ENCODE measurements around the gene TDRD10. TPM values are rescaled to one million over a fixed set of nuclear protein-coding genes. Genes with fewer than 3 reads are reported as not detected.

TDRD10 gene
- total RNA-seq, 1 donor from 2014 or later: 1.0 TPM

DNA sequence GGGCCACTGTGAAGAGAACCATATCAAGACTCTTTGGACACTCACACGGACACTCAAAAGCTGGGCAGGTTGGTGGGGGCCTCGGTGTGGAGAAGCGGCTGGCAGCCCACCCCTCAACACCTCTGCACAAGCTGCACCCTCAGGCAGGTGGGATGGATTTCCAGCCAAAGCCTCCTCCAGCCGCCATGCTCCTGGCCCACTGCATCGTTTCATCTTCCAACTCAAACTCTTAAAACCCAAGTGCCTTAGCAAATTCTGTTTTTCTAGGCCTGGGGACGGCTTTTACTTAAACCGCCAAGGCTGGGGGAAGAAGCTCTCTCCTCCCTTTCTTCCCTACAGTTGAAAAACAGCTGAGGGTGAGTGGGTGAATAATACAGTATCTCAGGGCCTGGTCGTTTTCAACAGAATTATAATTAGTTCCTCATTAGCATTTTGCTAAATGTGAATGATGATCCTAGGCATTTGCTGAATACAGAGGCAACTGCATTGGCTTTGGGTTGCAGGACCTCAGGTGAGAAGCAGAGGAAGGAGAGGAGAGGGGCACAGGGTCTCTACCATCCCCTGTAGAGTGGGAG, 36.3 kb upstream of the TDRD10 start:
- Histone ChIP-seq H3K36me3 (ENCODE audit: control insufficient read depth in 3 of 3, insufficient read depth in 3 of 3, low read length in 3 of 3) (peaks cover 8 to 40% (median 18%) of the 10 kb centered on the region in 3 donors), H3K27ac (ENCODE audit: low read depth, low read length) (peak overlapping the region; percentile 54), H3K9me3 (ENCODE audit: control insufficient read depth in 3 of 3, low read length in 3 of 3) (no peaks in the 10 kb centered on the region), H3K27me3 (ENCODE audit: control insufficient read depth in 3 of 3, insufficient read depth in 3 of 3, low read length in 3 of 3) (no peaks in the 10 kb centered on the region), H3K9ac (ENCODE audit: low read depth in 1 of 3, low read length in 3 of 3) (no peak overlapping the region), H3K4me3 (ENCODE audit: low read length in 3 of 3) (no peak overlapping the region), H3K4me1 (ENCODE audit: control insufficient read depth in 3 of 3, insufficient read depth in 3 of 3, low read length in 3 of 3) (peaks cover 0 to 15% (median 8%) of the 10 kb centered on the region in 3 donors)

DNA sequence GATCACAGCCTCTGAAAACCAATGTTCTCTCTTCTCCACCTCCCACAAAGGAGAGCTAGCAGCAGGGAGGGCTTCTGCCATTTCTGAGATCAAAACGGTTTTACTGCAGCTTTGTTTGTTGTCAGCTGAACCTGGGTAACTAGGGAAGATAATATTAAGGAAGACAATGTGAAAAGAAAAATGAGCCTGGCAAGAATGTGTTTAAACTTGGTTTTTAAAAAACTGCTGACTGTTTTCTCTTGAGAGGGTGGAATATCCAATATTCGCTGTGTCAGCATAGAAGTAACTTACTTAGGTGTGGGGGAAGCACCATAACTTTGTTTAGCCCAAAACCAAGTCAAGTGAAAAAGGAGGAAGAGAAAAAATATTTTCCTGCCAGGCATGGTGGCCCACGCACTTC, 35.8 kb upstream of the TDRD10 start:
- Histone ChIP-seq H3K9me3 (ENCODE audit: control insufficient read depth in 3 of 3, low read length in 3 of 3) (no peaks in the 10 kb centered on the region), H3K4me3 (ENCODE audit: low read length in 3 of 3) (no peak overlapping the region), H3K27me3 (ENCODE audit: control insufficient read depth in 3 of 3, insufficient read depth in 3 of 3, low read length in 3 of 3) (no peaks in the 10 kb centered on the region), H3K27ac (ENCODE audit: low read depth, low read length) (peak overlapping the region; percentile 54), H3K36me3 (ENCODE audit: control insufficient read depth in 3 of 3, insufficient read depth in 3 of 3, low read length in 3 of 3) (peaks cover 4 to 36% (median 18%) of the 10 kb centered on the region in 3 donors), H3K9ac (ENCODE audit: low read depth in 1 of 3, low read length in 3 of 3) (no peak overlapping the region), H3K4me1 (ENCODE audit: control insufficient read depth in 3 of 3, insufficient read depth in 3 of 3, low read length in 3 of 3) (peaks cover 0 to 15% (median 8%) of the 10 kb centered on the region in 3 donors)

DNA sequence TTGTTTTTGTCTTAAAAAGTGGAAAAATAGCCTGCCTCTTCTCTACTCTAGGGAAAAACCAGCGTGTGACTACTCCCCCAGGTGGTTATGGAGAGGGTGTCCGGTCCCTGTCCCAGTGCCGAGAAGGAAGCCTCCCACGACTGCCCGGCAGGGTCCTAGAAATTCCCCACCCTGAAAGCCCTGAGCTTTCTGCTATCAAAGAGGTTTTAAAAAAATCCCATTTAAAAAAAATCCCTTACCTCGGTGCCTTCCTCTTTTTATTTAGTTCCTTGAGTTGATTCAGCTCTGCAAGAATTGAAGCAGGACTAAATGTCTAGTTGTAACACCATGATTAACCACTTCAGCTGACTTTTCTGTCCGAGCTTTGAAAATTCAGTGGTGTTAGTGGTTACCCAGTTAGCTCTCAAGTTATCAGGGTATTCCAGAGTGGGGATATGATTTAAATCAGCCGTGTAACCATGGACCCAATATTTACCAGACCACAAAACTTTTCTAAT, 35.0 kb upstream of the TDRD10 start:
- H3K27ac ChIP-seq (ENCODE audit: low read depth, low read length): no peak overlapping the region

DNA sequence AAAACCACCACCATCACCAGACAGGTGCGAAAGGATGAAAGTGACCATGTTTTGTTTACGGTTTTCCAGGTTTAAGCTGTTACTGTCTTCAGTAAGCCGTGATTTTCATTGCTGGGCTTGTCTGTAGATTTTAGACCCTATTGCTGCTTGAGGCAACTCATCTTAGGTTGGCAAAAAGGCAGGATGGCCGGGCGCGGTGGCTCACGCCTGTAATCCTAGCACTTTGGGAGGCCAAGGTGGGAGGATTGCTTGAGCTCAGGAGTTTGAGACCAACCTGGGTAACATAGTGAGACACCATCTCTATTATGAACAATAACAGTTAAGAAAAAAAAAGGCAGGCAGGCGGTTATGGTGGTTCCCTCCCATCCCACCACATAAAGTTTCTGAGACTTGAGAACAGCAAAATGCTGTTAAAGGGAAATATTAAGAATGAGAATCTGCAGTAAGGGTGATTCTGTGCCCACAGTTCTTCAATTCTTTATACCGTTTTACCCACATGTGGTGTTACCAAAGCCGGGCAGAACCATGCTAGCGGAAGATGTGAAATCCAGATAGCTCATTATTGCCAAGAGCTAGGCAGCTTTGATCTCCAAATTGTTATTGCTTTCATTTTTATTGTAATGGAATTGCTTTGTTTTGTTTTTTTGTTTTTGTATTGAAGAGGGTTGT, 34.5 kb upstream of the TDRD10 start:
- peaks cover 7 to 36% (median 16%) of the 10 kb centered on the region in 3 donors for H3K36me3 ChIP-seq (ENCODE audit: control insufficient read depth in 3 of 3, insufficient read depth in 3 of 3, low read length in 3 of 3)
- peaks cover 0 to 15% (median 8%) of the 10 kb centered on the region in 3 donors for H3K4me1 ChIP-seq (ENCODE audit: control insufficient read depth in 3 of 3, insufficient read depth in 3 of 3, low read length in 3 of 3)
- H3K27ac ChIP-seq (ENCODE audit: low read depth, low read length): no peak overlapping the region
- no peak overlapping the region for H3K9ac ChIP-seq (ENCODE audit: low read depth in 1 of 3, low read length in 3 of 3)
- no peak overlapping the region for H3K4me3 ChIP-seq (ENCODE audit: low read length in 3 of 3)
- no peaks in the 10 kb centered on the region for H3K9me3 ChIP-seq (ENCODE audit: control insufficient read depth in 3 of 3, low read length in 3 of 3)
- H3K27me3 ChIP-seq (ENCODE audit: control insufficient read depth in 3 of 3, insufficient read depth in 3 of 3, low read length in 3 of 3): no peaks in the 10 kb centered on the region

More for the DNA sequence above, 35.0 kb upstream of the TDRD10 start:
- Histone ChIP-seq H3K36me3 (ENCODE audit: control insufficient read depth in 3 of 3, insufficient read depth in 3 of 3, low read length in 3 of 3) (peaks cover 4 to 36% (median 16%) of the 10 kb centered on the region in 3 donors), H3K27me3 (ENCODE audit: control insufficient read depth in 3 of 3, insufficient read depth in 3 of 3, low read length in 3 of 3) (no peaks in the 10 kb centered on the region), H3K9ac (ENCODE audit: low read depth in 1 of 3, low read length in 3 of 3) (no peak overlapping the region), H3K4me1 (ENCODE audit: control insufficient read depth in 3 of 3, insufficient read depth in 3 of 3, low read length in 3 of 3) (peaks cover 0 to 15% (median 8%) of the 10 kb centered on the region in 3 donors), H3K4me3 (ENCODE audit: low read length in 3 of 3) (no peak overlapping the region), H3K9me3 (ENCODE audit: control insufficient read depth in 3 of 3, low read length in 3 of 3) (no peaks in the 10 kb centered on the region)

DNA sequence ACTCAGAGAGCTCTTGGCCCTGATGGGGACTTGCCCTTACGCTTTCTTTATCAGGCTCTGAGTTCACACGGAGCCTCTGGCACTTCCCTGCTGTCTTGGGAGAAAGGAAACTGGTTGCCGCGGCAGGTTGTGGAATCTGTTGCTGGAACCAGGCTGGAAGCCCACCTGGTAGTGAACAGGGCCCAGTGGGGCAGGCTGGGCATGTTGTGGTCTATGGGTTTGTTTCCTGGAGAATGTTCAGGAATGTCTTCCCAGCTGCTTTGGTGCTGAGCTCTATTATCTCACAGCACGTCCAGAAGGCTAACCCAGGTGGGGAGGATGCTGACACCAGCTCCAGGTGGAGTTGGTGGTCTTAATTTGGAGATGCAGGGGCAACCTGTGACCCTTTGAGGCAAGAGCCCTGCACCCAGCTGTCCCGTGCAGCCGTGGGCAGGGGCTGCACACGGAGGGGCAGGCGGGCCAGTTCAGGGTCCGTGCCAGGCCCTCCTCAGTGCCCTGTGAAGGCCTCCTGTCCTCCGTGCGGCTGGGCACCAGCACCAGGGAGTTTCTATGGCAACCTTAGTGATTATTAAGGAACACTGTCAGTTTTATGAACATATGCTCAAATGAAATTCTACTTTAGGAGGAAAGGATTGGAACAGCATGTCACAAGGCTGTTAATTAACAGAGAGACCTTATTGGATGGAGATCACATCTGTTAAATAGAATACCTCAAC, 33.3 kb upstream of the TDRD10 start:
- H3K27ac ChIP-seq (ENCODE audit: low read depth, low read length): no peak overlapping the region
- H3K9me3 ChIP-seq (ENCODE audit: control insufficient read depth in 3 of 3, low read length in 3 of 3): no peaks in the 10 kb centered on the region
- H3K4me3 ChIP-seq (ENCODE audit: low read length in 3 of 3): no peak overlapping the region
- H3K4me1 ChIP-seq (ENCODE audit: control insufficient read depth in 3 of 3, insufficient read depth in 3 of 3, low read length in 3 of 3): peaks cover 0 to 9% (median 4%) of the 10 kb centered on the region in 3 donors
- peaks cover 7 to 36% (median 16%) of the 10 kb centered on the region in 3 donors for H3K36me3 ChIP-seq (ENCODE audit: control insufficient read depth in 3 of 3, insufficient read depth in 3 of 3, low read length in 3 of 3)
- no peaks in the 10 kb centered on the region for H3K27me3 ChIP-seq (ENCODE audit: control insufficient read depth in 3 of 3, insufficient read depth in 3 of 3, low read length in 3 of 3)
- H3K9ac ChIP-seq (ENCODE audit: low read depth in 1 of 3, low read length in 3 of 3): no peak overlapping the region

DNA sequence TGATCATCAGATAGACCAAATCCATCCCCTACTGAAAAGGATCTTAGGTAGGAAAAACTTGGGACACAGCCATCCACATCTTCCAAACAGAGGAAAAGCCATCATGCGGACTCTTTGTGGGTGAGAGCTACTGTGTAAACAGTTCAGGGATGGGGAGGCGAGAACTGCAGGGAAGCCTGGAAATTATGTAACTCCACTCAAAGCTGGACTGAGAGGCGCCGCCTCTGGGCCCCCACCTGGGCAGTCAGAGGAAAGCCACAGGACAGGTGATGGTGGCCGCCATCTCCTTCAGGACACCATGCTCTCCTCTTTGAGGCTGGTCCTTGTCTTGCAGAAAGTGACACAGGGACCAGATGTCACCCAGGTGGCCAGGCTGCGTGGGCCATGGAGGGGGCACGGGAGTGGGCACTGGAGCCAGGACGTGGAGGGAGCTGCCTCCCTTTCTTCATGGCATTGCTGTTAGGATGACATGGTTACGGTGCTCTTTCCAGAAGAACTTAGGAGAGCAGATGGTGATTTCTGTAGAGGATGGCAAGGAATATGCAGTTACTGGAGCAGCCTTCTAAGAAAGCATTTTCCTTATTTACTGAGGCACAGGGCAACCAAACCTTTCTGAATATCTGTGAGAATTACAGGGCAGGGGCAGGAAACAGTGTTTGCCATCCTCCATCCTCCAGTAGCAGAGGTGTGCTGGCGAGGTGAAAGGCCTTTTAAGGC, 32.0 kb upstream of the TDRD10 start:
- Histone ChIP-seq H3K27me3 (ENCODE audit: control insufficient read depth in 3 of 3, insufficient read depth in 3 of 3, low read length in 3 of 3) (no peaks in the 10 kb centered on the region), H3K9ac (ENCODE audit: low read depth in 1 of 3, low read length in 3 of 3) (peak overlapping the region in 1 of 3 donors; percentile 14), H3K4me3 (ENCODE audit: low read length in 3 of 3) (no peak overlapping the region), H3K27ac (ENCODE audit: low read depth, low read length) (no peak overlapping the region), H3K9me3 (ENCODE audit: control insufficient read depth in 3 of 3, low read length in 3 of 3) (no peaks in the 10 kb centered on the region), H3K36me3 (ENCODE audit: control insufficient read depth in 3 of 3, insufficient read depth in 3 of 3, low read length in 3 of 3) (peaks cover 7 to 31% (median 12%) of the 10 kb centered on the region in 3 donors), H3K4me1 (ENCODE audit: control insufficient read depth in 3 of 3, insufficient read depth in 3 of 3, low read length in 3 of 3) (peaks cover 0 to 8% (median 3%) of the 10 kb centered on the region in 3 donors)

DNA sequence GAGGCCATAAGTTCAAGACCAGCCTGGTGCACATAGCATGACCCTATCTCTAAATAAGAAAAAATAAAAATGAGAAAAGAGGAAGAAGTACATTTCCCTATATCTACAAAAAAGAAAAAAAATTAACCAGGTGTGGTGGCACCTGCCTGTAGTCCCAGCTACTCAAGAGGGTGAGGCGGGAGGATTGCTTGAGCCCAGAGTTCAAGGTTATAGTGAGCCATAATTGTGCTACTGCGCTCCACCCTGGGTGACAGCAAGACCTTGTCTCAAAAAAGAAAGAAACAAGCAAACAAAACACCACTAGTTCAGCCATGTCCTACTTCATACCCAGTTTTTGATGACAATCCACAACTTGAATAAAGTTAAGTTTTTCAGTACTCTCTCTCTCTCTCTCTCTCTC, 30.7 kb upstream of the TDRD10 start:
- no peak overlapping the region for H3K27ac ChIP-seq (ENCODE audit: low read depth, low read length)
- H3K27me3 ChIP-seq (ENCODE audit: control insufficient read depth in 3 of 3, insufficient read depth in 3 of 3, low read length in 3 of 3): no peaks in the 10 kb centered on the region
- peaks cover 0 to 5% (median 0%) of the 10 kb centered on the region in 3 donors for H3K4me1 ChIP-seq (ENCODE audit: control insufficient read depth in 3 of 3, insufficient read depth in 3 of 3, low read length in 3 of 3)
- no peak overlapping the region for H3K9ac ChIP-seq (ENCODE audit: low read depth in 1 of 3, low read length in 3 of 3)
- H3K36me3 ChIP-seq (ENCODE audit: control insufficient read depth in 3 of 3, insufficient read depth in 3 of 3, low read length in 3 of 3): peaks cover 2 to 19% (median 3%) of the 10 kb centered on the region in 3 donors
- no peak overlapping the region for H3K4me3 ChIP-seq (ENCODE audit: low read length in 3 of 3)
- no peaks in the 10 kb centered on the region for H3K9me3 ChIP-seq (ENCODE audit: control insufficient read depth in 3 of 3, low read length in 3 of 3)

DNA sequence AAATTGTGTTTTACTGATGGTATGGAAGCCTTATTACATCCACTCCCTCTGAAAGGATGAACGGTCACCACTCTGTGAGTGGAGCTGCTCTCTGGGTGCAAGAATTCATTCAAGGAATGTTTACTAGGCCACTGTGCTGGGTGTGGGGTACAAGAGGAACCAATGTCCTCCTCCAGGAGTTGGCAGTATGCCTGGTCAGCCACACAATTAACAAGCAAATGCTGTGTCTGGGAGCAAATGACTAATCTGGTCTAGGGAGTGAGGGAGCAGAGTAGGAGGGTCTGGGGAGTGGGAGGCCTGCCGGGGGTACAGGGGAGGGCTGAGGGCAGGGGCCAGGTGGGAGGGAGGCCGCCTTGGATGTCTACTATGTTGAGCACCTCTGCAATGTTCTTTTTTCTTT, 27.2 kb upstream of the TDRD10 start:
- Histone ChIP-seq H3K4me1 (ENCODE audit: control insufficient read depth in 3 of 3, insufficient read depth in 3 of 3, low read length in 3 of 3) (no peaks in the 10 kb centered on the region), H3K9me3 (ENCODE audit: control insufficient read depth in 3 of 3, low read length in 3 of 3) (no peaks in the 10 kb centered on the region), H3K27ac (ENCODE audit: low read depth, low read length) (no peak overlapping the region), H3K27me3 (ENCODE audit: control insufficient read depth in 3 of 3, insufficient read depth in 3 of 3, low read length in 3 of 3) (no peaks in the 10 kb centered on the region), H3K36me3 (ENCODE audit: control insufficient read depth in 3 of 3, insufficient read depth in 3 of 3, low read length in 3 of 3) (peaks cover 1 to 3% (median 2%) of the 10 kb centered on the region in 3 donors), H3K9ac (ENCODE audit: low read depth in 1 of 3, low read length in 3 of 3) (no peak overlapping the region), H3K4me3 (ENCODE audit: low read length in 3 of 3) (no peak overlapping the region)

DNA sequence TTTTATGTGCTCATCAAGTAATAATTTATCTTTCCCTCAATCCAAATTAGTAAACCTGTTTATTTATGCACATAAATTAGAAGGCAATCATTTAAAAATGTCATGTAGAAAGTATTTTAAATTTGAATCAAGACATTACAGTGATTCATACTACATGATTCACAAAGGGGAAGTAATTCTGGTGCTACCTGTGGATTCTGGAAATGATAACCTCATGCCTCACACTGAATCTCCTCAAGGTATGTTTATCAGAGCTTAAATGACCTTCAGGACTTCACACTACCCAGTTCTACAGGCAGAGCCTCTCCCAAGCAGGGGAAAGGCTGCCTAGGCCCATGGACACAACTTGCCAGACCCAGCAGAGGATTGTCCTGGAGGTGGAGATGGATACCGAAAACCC, 25.2 kb upstream of the TDRD10 start:
- Histone ChIP-seq H3K36me3 (ENCODE audit: control insufficient read depth in 3 of 3, insufficient read depth in 3 of 3, low read length in 3 of 3) (peaks cover 0 to 3% (median 0%) of the 10 kb centered on the region in 3 donors), H3K27ac (ENCODE audit: low read depth, low read length) (no peak overlapping the region), H3K4me1 (ENCODE audit: control insufficient read depth in 3 of 3, insufficient read depth in 3 of 3, low read length in 3 of 3) (peaks cover 0 to 2% (median 0%) of the 10 kb centered on the region in 3 donors)

More for the DNA sequence above, 25.2 kb upstream of the TDRD10 start:
- Histone ChIP-seq H3K4me3 (ENCODE audit: low read length in 3 of 3) (no peak overlapping the region), H3K27me3 (ENCODE audit: control insufficient read depth in 3 of 3, insufficient read depth in 3 of 3, low read length in 3 of 3) (no peaks in the 10 kb centered on the region), H3K9me3 (ENCODE audit: control insufficient read depth in 3 of 3, low read length in 3 of 3) (no peaks in the 10 kb centered on the region), H3K9ac (ENCODE audit: low read depth in 1 of 3, low read length in 3 of 3) (no peak overlapping the region)
